HEK293 (cell line): ENCODE results near the gene MCM5.

Source experiments
- CTCF ChIP-seq: fragments of 450-650 bp; formaldehyde crosslinking; IDR thresholded peaks from 2 replicates; pipeline ENCODE4 v1.5.1; 2016; ENCODE audit warnings: missing biosample characterization, missing genetic modification characterization
- SCRT1 ChIP-seq: fragments of 450-650 bp; formaldehyde crosslinking; IDR thresholded peaks from 2 replicates; pipeline ENCODE4 v1.5.1; 2016; ENCODE audit warnings: missing biosample characterization, missing genetic modification characterization, borderline replicate concordance
- YY1 ChIP-seq: fragments of 450-650 bp; formaldehyde crosslinking; IDR thresholded peaks from 2 replicates; pipeline ENCODE4 v1.5.1; 2018; ENCODE audit warnings: missing biosample characterization, missing genetic modification characterization
- ZBTB11 ChIP-seq: fragments of 450-650 bp; formaldehyde crosslinking; conservative IDR thresholded peaks from 2 replicates; pipeline ENCODE4 v1.5.1; 2016; ENCODE audit warnings: low read depth, missing biosample characterization, missing genetic modification characterization
- ZNF24 ChIP-seq: fragments of 450-650 bp; formaldehyde crosslinking; IDR thresholded peaks from 2 replicates; pipeline ENCODE4 v1.5.1; 2016; ENCODE audit warnings: missing biosample characterization, missing genetic modification characterization
- ZNF274 ChIP-seq, 2 experiments: fragments of 200-500 bp in 1 of 2; fragments of 450-650 bp in 1 of 2; sonication (Bioruptor generic) in 1 of 2; formaldehyde crosslinking in 1 of 2; IDR thresholded peaks; 2 replicates each; pipeline versions ENCODE4 v1.5.1 to v1.6.1; 2014 to 2016; ENCODE audit warnings: borderline replicate concordance in 1 of 2, inconsistent platforms in 1 of 2, low read length in 1 of 2, missing biosample characterization in 1 of 2, missing genetic modification characterization in 1 of 2
- ZNF302 ChIP-seq: fragments of 450-650 bp; formaldehyde crosslinking; IDR thresholded peaks from 2 replicates; pipeline ENCODE4 v1.5.1; 2016; ENCODE audit warnings: missing biosample characterization, missing genetic modification characterization, low read depth

GRCh38 chr22:35373781-35374180 lies 26.2 kb upstream of the MCM5 start:
- TF ChIP-seq CTCF (tag by site-specific recombination) = no peak
- TF ChIP-seq ZNF24 (tag by site-specific recombination) = no peak
- no peak for TF ChIP-seq SCRT1 (tag by site-specific recombination)
- no peak for TF ChIP-seq YY1 (tag by site-specific recombination)
- TF ChIP-seq ZNF274 (IDR thresholded peaks at IDR 0.05; ENCODE audit: low read length) = no peak
- TF ChIP-seq ZNF274 (tag by site-specific recombination; IDR thresholded peaks at IDR 0.05; ENCODE audit: borderline replicate concordance) = no peak
- TF ChIP-seq ZNF302 (tag by site-specific recombination) = no peak
- no peak for TF ChIP-seq ZBTB11
